ENCODE measurements around the gene FNTB. TPM values are rescaled to one million over a fixed set of nuclear protein-coding genes. Genes with fewer than 3 reads are reported as not detected.

FNTB gene
- total and polyA plus RNA-seq, 9 of the 15 experiments (the other 6 are each of a cell fraction or from before 2014, with no cell fraction given), result 6.9 to 23.2 (median 12.2) TPM

- TF ChIP-seq ZNF639 (CRISPR knock-in tag; conservative IDR thresholded peaks at IDR 0.05 in 1 of 2, IDR thresholded peaks at IDR 0.05 in 1 of 2), result peak in 1 of 2 experiments; percentile 84; a peak in 2 of 4 replicates
- no peak for TF ChIP-seq NR2F6 (CRISPR knock-in tag; IDR thresholded peaks at IDR 0.05)
- no peak for TF ChIP-seq SOX6 (IDR thresholded peaks at IDR 0.05)
- no peak for TF ChIP-seq HDAC3 (IDR thresholded peaks at IDR 0.05; ENCODE audit: borderline replicate concordance, partially characterized antibody)
- no peak for TF ChIP-seq MLLT1 (IDR thresholded peaks at IDR 0.05)
- TF ChIP-seq MAX (CRISPR knock-in tag; IDR thresholded peaks at IDR 0.05), result peak; percentile 87
- TF ChIP-seq ZZZ3 (IDR thresholded peaks at IDR 0.05), result no peak
- no peak for TF ChIP-seq GATAD2A (IDR thresholded peaks at IDR 0.05)
- TF ChIP-seq FOXK2 (conservative IDR thresholded peaks at IDR 0.05 in 1 of 2, IDR thresholded peaks at IDR 0.05 in 1 of 2; ENCODE audit: low read depth in 2 of 2), result peak; percentile 86 to 92
- no peak for TF ChIP-seq E4F1 (CRISPR knock-in tag; IDR thresholded peaks at IDR 0.05; ENCODE audit: borderline replicate concordance)
- no peak for TF ChIP-seq SLC30A9 (CRISPR knock-in tag; IDR thresholded peaks at IDR 0.05)
- no peak for TF ChIP-seq NR3C1 (CRISPR knock-in tag; IDR thresholded peaks at IDR 0.05)
- no peak for TF ChIP-seq ZNF354B (CRISPR knock-in tag; IDR thresholded peaks at IDR 0.05)
- no peak for TF ChIP-seq CBX3 (IDR thresholded peaks at IDR 0.05; ENCODE audit: borderline replicate concordance in 1 of 2, low read length in 2 of 2)
Measured at GRCh38 chr14:65102441-65103149, 115.9 kb downstream of the FNTB start, which contains the start of gene MAX (continued).

All from K562 (cell line).